NOMO-1 (cell line): Measurements from ENCODE around the gene CPA1.

Experiments
- DNase-seq, 2 experiments: peaks; one replicate each; lab custom pipeline; 2025; ENCODE audit not compliant: unreplicated experiment in 2 of 2; lab: John Stamatoyannopoulos, UW

CPA1 gene

GRCh38 chr7:130393841-130394411 lies 13.6 kb downstream of the CPA1 start:
- no peak for DNase-seq

- no peak for DNase-seq
These were observed 14.3 kb downstream of the CPA1 start for GRCh38 chr7:130394421-130395195.

GRCh38 chr7:130395421-130395820 lies 15.1 kb downstream of the CPA1 start:
- no peak for DNase-seq

GRCh38 chr7:130396109-130396508 lies 15.8 kb downstream of the CPA1 start:
- no peak for DNase-seq

GRCh38 chr7:130397051-130397757 lies 16.9 kb downstream of the CPA1 start:
- DNase-seq: no peak

GRCh38 chr7:130397758-130398073 lies 17.4 kb downstream of the CPA1 start:
- no peak for DNase-seq

- no peak for DNase-seq
These were observed 18.3 kb downstream of the CPA1 start for GRCh38 chr7:130398526-130399090.

- DNase-seq: no peak
These were observed 19.9 kb downstream of the CPA1 start for GRCh38 chr7:130400120-130400572.

- DNase-seq: no peak
These were observed 20.8 kb downstream of the CPA1 start for GRCh38 chr7:130401101-130401500.

- no peak for DNase-seq
These were observed 21.3 kb downstream of the CPA1 start for GRCh38 chr7:130401578-130401977.

GRCh38 chr7:130405003-130405402 lies 24.7 kb downstream of the CPA1 start:
- DNase-seq: no peak

GRCh38 chr7:130409067-130409711 lies 28.9 kb downstream of the CPA1 start:
- DNase-seq: no peak

GRCh38 chr7:130409712-130410072 lies 29.4 kb downstream of the CPA1 start:
- no peak for DNase-seq

- no peak for DNase-seq
These were observed 30.7 kb downstream of the CPA1 start for GRCh38 chr7:130410868-130411541.

GRCh38 chr7:130413201-130413600 lies 32.9 kb downstream of the CPA1 start:
- DNase-seq: no peak

GRCh38 chr7:130415006-130415405 lies 34.7 kb downstream of the CPA1 start:
- no peak for DNase-seq

- no peak for DNase-seq
These were observed 36.9 kb downstream of the CPA1 start for GRCh38 chr7:130417213-130417612.

GRCh38 chr7:130418306-130418705 lies 38.0 kb downstream of the CPA1 start:
- DNase-seq: no peak

GRCh38 chr7:130419658-130420057 lies 39.4 kb downstream of the CPA1 start:
- no peak for DNase-seq

GRCh38 chr7:130420943-130421578 lies 40.8 kb downstream of the CPA1 start:
- DNase-seq: no peak
